Skeletal muscle cell (primary cell): ENCODE measurements around the gene FBXL19.
"Not testable (repeated sequence)": the region's sequence is repeated elsewhere in the genome, so short reads cannot be mapped to it uniquely, and the experiment has no call there.

Experiments
- DNase-seq: peaks from one replicate; pipeline ENCODE4 v3.0.0-alpha.2; 2010; ENCODE audit warnings: low read depth
- H3K4me3 ChIP-seq: 2 replicates; pipeline ENCODE4 v1.5.1; 2011; ENCODE audit warnings: low read depth, mild to moderate bottlenecking, control low read depth, low read length, moderate library complexity

FBXL19 gene

GRCh38 chr16:30923554-30924075, at the start of gene FBXL19:
Gene FBXL19, plus strand, starts transcription at chr16:30923572. Its CDS starts 2,183 bp downstream, at chr16:30925755.
- no peak for DNase-seq
- H3K4me3 ChIP-seq: peak within 1 kb of the TSS; percentile 64

DNA sequence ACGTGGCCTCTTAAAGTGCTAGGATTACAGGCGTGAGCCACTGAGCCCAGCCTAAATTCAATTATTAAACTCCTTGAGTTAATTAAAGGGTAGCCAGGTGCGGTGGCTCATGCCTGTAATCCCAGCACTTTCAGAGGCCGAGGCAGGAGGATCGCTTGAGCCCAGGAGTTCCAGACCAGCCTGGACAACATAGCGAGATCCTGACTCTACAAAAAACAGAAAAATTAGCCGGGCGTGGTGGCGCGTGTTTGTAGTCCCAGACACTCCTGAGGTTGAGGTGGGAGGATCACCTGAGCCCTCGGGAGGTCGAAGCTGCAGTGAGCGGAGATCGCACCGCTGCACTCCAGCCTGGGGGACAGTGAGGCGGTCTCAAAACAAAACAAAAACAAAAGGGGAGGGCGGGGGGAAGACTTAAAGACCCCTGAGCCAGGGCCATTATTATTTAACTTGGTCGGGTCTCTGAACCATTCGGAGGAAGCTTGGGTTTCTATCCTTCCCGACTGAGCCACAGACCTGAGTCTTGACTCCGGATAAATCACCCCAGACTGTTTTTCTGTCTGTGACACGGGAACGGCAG, 49.0 kb upstream of the FBXL19 start:
- no peak for DNase-seq
- H3K4me3 ChIP-seq: peak overlapping the region; percentile 64

GRCh38 chr16:30874821-30875717, 48.3 kb upstream of the FBXL19 start:
- DNase-seq: peak; percentile 67
- peak overlapping the region; percentile 64 for H3K4me3 ChIP-seq

DNA sequence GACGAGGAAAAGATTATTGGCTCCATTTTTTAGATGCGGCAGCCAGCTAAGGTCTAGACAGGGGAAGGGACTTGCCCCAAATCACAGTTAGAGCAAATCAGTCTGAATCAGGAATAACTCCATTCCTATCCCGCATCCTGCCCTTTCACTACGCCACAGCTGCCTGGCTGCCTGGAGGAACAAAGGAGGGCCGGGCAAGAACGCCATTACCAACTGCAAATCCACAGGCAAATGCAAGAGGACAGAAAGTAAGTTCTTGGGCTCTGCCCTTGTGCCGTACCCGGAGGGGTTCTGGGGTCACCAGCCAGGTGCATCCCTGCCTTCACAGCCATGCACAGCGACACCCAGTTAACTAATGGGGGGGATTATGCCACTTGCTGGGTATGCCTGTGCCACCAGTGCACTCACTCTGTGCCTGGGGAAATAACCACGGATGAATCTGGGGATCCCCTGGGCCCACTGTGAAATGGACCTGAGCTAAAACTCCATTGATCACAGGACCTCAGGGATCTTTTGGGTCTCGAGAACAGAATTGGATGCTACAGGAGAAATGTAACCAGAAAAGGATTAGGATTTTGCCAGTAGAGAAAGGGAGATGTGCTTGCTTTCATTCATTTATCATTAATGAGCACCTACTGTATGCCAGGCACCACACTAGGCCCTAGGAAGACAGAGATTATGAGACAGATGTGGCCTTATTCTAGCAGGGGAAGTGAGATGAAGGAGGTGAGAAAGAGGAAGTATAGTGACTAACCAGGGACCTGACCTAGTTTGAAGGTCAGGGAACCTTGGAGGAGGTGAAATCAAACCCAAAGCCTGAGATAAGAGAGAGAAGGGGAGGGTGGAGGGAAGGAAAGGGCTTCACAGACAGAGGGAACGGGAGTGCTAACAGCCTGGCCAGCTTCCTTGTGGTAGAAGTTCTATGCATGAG, 47.2 kb upstream of the FBXL19 start:
- H3K4me3 ChIP-seq: peak overlapping the region; percentile 64
- no peak for DNase-seq

DNA sequence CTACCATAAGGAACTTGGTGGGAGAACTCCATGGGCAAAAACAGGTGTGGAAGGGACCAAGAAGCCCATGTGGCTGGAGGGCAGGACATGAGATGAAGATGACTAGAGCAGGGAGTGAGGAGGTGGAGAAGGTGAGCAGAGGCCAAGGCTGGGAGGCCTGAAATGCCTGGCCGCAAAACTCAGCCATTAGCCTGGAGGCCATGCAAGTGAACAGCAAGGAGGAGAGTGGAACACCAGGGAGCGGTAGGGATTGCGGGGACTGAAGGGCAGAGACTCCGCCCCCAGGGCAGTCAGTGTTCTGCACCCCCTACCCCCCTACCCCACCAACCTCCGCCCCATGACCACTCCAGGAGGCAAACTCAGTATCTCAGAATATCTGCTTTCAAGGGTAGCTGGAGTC, 46.5 kb upstream of the FBXL19 start:
- no peak for DNase-seq
- no peak overlapping the region for H3K4me3 ChIP-seq

- DNase-seq: no peak
- no peak overlapping the region for H3K4me3 ChIP-seq
Measured at GRCh38 chr16:30882429-30883310, 40.7 kb upstream of the FBXL19 start.

DNA sequence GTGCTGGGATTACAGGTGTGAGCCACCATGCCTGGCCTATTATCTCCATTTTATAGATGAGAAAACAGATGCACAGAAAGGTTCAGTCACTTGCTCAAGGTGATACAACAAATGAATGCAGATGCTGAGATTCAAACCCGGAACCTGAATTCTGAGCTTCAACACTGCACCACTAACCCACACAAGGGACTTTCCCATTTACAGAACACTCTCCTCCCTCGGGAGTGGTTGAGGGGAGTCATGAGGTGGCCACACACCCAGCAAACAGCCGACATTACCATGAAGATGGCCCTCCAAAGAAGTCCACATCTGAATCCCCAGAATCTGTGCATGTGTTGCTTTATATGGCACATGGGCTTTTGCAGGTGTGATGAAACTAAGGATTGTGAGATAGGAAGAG, 38.6 kb upstream of the FBXL19 start:
- DNase-seq: no peak
- H3K4me3 ChIP-seq: no peak overlapping the region

DNA sequence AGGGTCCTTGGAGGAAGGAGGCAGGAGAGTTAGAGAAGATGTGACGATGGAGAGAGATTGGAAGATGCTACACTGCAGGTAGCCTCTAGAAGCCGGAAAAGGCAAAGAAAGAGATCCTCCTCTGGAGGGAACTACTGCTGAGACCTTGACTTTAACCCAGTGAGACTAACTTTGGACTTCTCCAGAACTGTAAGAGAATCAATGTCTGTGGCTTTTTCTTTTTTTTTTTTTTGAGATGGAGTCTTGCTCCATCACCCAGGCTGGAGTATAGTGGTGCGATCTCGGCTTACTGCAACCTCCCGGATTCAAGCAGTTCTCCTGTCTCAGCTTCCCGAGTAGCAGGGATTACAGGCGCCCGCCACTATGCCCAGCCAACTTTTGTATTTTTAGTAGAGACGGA, 38.2 kb upstream of the FBXL19 start:
- DNase-seq: no peak
- H3K4me3 ChIP-seq: no peak overlapping the region

DNA sequence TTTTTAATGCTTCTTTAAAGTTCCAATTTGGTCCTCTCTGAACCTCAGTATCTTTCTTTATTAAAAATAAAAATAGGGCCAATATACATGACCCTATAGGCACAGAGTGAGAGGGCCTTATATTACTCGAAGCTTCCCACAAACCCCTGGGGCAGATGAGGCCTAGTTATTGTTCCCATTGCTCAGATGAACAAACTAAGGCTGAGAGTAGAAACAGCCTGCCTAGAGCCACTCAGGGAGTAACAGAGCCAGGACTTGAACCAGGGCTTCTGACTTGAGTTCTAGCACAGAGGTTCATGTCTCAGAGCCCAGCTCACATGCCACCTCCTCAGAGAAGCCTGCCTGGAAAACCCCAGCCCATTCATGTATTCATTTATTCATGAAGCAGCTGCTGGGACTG, 37.2 kb upstream of the FBXL19 start:
- no peak for DNase-seq
- no peak overlapping the region for H3K4me3 ChIP-seq

GRCh38 chr16:30887927-30888326, 35.4 kb upstream of the FBXL19 start:
- no peak for DNase-seq
- no peak overlapping the region for H3K4me3 ChIP-seq

DNA sequence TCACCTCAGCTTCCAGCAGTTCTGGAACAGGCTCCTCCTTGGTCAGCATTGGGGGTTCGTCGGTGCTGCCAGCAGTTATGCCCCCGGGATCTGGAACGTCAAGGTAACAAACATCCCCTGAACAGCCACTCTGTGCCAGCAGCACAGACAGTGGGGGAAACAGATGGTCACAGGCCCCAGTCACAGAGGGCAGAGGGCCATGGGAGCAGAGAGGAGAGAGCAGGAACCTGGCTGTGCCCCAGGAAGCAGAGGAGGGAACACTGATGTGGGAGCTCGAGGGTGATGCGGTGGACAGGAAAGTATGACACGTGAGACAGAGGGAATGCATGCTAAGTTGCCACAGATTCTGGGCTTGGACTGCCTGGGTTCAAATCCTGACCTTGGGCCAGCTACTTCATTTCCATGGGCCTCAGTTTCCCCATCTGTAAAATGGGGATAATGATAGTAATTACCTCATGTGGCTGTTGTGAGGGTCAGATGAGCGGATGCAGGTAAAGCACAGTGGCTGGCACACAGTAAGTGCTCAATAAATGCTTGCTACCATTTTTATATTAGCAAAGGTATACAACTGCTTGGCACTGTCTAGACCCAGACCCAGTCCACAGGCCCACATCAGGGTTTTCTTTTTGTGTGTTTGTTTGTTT, 34.4 kb upstream of the FBXL19 start:
- H3K4me3 ChIP-seq: no peak overlapping the region
- DNase-seq: no peak

- no peak overlapping the region for H3K4me3 ChIP-seq
- DNase-seq: no peak
Measured at GRCh38 chr16:30889721-30890120, 33.7 kb upstream of the FBXL19 start.

DNA sequence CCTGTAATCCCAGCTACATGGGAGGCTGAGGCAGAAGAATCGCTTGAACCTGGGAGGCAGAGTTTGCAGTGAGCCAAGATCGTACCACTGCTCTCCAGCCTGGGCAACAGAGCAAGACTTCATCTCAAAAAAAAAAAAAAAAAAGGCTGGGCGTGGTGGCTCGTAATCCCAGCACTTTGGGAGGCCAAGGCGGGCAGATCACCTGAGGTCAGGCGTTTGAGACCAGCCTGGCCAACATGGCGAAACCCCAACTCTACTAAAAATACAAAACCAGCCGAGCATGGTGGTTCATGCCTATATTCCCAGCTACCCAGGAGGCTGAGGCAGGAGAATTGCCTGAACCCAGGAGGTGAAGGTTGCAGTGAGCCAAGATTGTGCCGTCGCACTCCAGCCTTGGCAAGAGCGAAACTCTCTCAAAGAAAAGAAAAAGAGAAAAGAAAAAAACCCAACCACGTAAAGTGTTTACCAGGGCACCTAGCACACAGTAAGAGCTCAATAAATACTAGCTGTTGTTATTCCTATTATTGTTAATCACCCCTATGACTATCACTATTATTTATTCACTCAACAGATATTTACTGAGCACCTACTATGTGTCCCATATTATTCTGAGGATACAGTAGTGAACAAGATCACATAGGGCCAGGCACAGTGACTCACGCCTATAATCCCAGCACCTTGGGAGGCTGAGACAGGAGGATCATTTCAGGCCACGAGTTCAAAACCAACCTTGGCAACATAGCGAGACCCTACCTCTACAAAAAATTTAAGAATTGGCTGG, 32.1 kb upstream of the FBXL19 start:
- H3K4me3 ChIP-seq, DNase-seq: not testable (repeated sequence)

DNA sequence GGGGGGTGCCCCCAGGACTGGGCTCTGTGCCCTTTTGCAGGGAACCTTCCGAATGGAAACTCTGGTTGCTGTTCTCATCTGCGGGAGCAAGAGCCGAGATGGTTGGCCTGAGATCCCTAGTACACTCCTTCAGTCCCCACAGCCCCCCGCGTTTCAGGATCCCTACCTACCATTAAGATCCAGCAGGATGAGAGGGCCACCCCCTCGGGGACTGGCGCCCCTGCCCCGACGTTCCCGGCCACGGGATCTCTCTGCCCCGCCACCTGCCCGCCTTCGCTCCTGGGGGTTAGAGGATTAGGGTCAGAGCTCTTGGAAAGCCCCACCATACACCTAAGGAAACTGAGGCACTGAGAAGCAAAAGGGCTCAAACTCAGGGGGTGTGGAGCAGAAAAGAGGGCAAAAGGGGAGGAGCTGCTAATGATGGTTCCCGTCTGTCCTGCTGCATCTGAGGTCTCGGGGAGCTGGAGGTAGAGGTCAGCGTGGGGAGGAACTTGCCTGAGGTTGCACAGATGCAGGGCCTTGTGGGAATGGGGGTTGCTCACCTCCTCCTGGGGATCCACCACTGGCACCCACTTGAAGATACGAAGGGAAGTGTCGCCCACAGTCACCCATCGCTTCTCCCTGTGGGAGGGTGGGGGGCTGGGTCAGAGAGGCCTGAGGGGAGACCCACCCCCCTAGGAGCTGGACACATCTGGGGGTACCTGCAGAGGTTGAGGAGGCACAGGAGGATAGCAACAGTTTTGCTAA, 30.5 kb upstream of the FBXL19 start:
- H3K4me3 ChIP-seq: peak overlapping the region; percentile 83
- no peak for DNase-seq

DNA sequence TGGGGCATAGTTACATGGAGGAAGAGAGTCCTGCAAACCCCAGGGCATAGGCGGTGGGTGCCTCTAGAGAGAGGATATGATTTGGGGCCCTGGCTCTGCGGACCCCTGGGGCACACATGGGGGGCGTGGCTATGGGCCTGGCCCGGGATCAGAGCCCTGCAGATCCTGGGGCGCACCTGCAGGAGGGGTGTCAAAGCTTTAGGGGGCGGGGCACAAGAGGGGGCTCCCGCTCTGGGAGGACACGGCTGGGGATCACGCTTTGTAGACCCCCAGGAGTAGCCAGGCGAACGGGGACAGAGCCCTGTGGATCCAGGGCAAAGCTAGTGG, 30.0 kb upstream of the FBXL19 start:
- DNase-seq: no peak
- H3K4me3 ChIP-seq: peak overlapping the region; percentile 83

DNA sequence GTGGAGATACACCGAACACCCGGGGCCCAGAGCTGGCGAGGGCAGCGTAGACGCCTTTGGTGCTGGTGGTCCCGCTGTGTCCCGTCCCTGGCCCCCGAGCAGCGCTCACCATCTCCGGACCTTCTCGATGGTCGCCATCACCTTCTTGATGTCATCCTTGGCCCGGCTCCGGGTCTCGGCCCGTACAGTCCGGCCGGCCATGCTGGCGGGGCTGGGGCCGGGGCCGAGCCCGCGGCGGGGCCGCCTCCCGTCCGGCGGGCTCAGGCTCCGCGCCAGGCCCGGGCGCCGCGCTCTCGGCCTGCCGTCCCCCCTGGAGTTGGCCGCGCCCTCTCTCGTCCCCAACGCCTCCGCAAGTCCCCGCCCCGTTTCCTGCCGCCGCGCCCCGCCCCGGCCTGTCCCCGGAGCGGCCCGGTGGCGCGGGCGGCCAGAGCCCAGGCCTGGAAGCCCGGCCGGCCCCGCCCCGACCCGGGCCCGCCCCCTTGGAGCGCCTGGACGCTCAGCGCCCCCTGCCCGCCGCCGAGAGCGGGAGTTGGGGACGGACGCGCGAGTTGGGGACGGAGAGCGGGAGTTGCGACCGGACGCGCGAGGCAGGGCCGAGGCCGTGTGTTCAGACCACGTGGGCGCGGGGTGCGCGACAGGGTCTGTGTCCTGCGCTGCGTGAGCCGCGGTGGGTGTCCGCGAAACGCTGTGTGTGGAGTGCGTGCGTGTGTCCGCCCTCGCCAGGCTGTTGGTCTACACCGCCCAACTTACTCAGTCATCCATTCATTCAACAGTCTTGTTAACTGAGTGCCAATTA, 29.4 kb upstream of the FBXL19 start, which contains the start of gene BCL7C:
Gene BCL7C, minus strand, starts transcription at position 334 of the 796 bp plus-strand sequence. Its CDS starts 133 bp downstream, at position 201.
- H3K4me3 ChIP-seq: peak within 1 kb of the TSS; percentile 83
- DNase-seq: peak; percentile 59
